ENCODE measurements around the gene IDH2.
A peak's percentile ranks its signal among the peaks of the same experiment; 100 is the strongest.
"Not testable (repeated sequence)": the region's sequence is repeated elsewhere in the genome, so short reads cannot be mapped to it uniquely, and the experiment has no call there.

IDH2 gene

GRCh38 chr15:90084876-90085423 is 17.3 kb downstream of the IDH2 start:
- no peak for DNase-seq (ENCODE audit: low spot score)

GRCh38 chr15:90083954-90084607 is 18.2 kb downstream of the IDH2 start:
- no peak for DNase-seq (ENCODE audit: low spot score)

- DNase-seq (ENCODE audit: low spot score): no peak
Measured at GRCh38 chr15:90083419-90083818, 18.8 kb downstream of the IDH2 start.

- DNase-seq (ENCODE audit: low spot score): peak; percentile 88
Measured at GRCh38 chr15:90082140-90082715, 20.0 kb downstream of the IDH2 start.

GRCh38 chr15:90080818-90081393 is 21.4 kb downstream of the IDH2 start:
- DNase-seq (ENCODE audit: low spot score): no peak

- no peak for DNase-seq (ENCODE audit: low spot score)
Measured at GRCh38 chr15:90080458-90080755, 21.9 kb downstream of the IDH2 start.

- DNase-seq (ENCODE audit: low spot score): no peak
Measured at GRCh38 chr15:90079619-90080457, 22.4 kb downstream of the IDH2 start.

- no peak for DNase-seq (ENCODE audit: low spot score)
Measured at GRCh38 chr15:90078965-90079364, 23.3 kb downstream of the IDH2 start.

GRCh38 chr15:90076716-90077115 is 25.6 kb downstream of the IDH2 start:
- no peak for DNase-seq (ENCODE audit: low spot score)

GRCh38 chr15:90075420-90076289 is 26.6 kb downstream of the IDH2 start:
- DNase-seq (ENCODE audit: low spot score): no peak

GRCh38 chr15:90074916-90075315 is 27.4 kb downstream of the IDH2 start:
- no peak for DNase-seq (ENCODE audit: low spot score)

- DNase-seq (ENCODE audit: low spot score): no peak
Measured at GRCh38 chr15:90074023-90074422, 28.2 kb downstream of the IDH2 start.

- DNase-seq (ENCODE audit: low spot score): no peak
Measured at GRCh38 chr15:90072978-90073640, 29.2 kb downstream of the IDH2 start.

- peak; percentile 88 for DNase-seq (ENCODE audit: low spot score)
Measured at GRCh38 chr15:90071220-90071807, 31.0 kb downstream of the IDH2 start.

GRCh38 chr15:90070623-90071022 is 31.6 kb downstream of the IDH2 start:
- DNase-seq (ENCODE audit: low spot score): not testable (repeated sequence)

- no peak for DNase-seq (ENCODE audit: low spot score)
Measured at GRCh38 chr15:90067953-90068606, 34.2 kb downstream of the IDH2 start.

- DNase-seq (ENCODE audit: low spot score): no peak
Measured at GRCh38 chr15:90067181-90067952, 34.9 kb downstream of the IDH2 start.

GRCh38 chr15:90065682-90066049 is 36.6 kb downstream of the IDH2 start:
- no peak for DNase-seq (ENCODE audit: low spot score)

GRCh38 chr15:90064911-90065681 is 37.2 kb downstream of the IDH2 start:
- peak; percentile 44 for DNase-seq (ENCODE audit: low spot score)
